ENCODE data around the gene KCNIP4. TPM values are rescaled to one million over a fixed set of nuclear protein-coding genes. Genes with fewer than 3 reads are reported as not detected.

KCNIP4 gene
- total RNA-seq, 1 donor from 2014 or later: not detected

GRCh38 chr4:21470535-21470934 lies 478.0 kb downstream of the KCNIP4 start:
- DNase-seq (ENCODE audit: low read depth in 2 of 2): no peak

GRCh38 chr4:21469438-21470300 lies 478.9 kb downstream of the KCNIP4 start:
- DNase-seq (ENCODE audit: low read depth in 2 of 2): peak in 1 of 2 donors; percentile 12

GRCh38 chr4:21467551-21467950 lies 481.0 kb downstream of the KCNIP4 start:
- DNase-seq (ENCODE audit: low read depth in 2 of 2): no peak

- no peak for DNase-seq (ENCODE audit: low read depth in 2 of 2)
Observed at GRCh38 chr4:21457086-21457840, 491.3 kb downstream of the KCNIP4 start.

- no peak for DNase-seq (ENCODE audit: low read depth in 2 of 2)
Observed at GRCh38 chr4:21454831-21455230, 493.7 kb downstream of the KCNIP4 start.

GRCh38 chr4:21454201-21454600 lies 494.4 kb downstream of the KCNIP4 start:
- DNase-seq (ENCODE audit: low read depth in 2 of 2): no peak

GRCh38 chr4:21452931-21453330 lies 495.6 kb downstream of the KCNIP4 start:
- no peak for DNase-seq (ENCODE audit: low read depth in 2 of 2)

GRCh38 chr4:21451032-21451431 lies 497.5 kb downstream of the KCNIP4 start:
- DNase-seq (ENCODE audit: low read depth in 2 of 2): no peak

GRCh38 chr4:21450331-21450730 lies 498.2 kb downstream of the KCNIP4 start:
- DNase-seq (ENCODE audit: low read depth in 2 of 2): no peak

- no peak for DNase-seq (ENCODE audit: low read depth in 2 of 2)
Observed at GRCh38 chr4:21447301-21448054, 501.1 kb downstream of the KCNIP4 start.

- no peak for DNase-seq (ENCODE audit: low read depth in 2 of 2)
Observed at GRCh38 chr4:21420166-21420565, 528.4 kb downstream of the KCNIP4 start.

- no peak for DNase-seq (ENCODE audit: low read depth in 2 of 2)
Observed at GRCh38 chr4:21415728-21416127, 532.8 kb downstream of the KCNIP4 start.

GRCh38 chr4:21413807-21414370 lies 534.7 kb downstream of the KCNIP4 start:
- no peak for DNase-seq (ENCODE audit: low read depth in 2 of 2)

- no peak for DNase-seq (ENCODE audit: low read depth in 2 of 2)
Observed at GRCh38 chr4:21411086-21411485, 537.5 kb downstream of the KCNIP4 start.

- no peak for DNase-seq (ENCODE audit: low read depth in 2 of 2)
Observed at GRCh38 chr4:21410372-21410771, 538.2 kb downstream of the KCNIP4 start.

- DNase-seq (ENCODE audit: low read depth in 2 of 2): no peak
Observed at GRCh38 chr4:21387683-21388082, 560.9 kb downstream of the KCNIP4 start.

GRCh38 chr4:21386166-21386780 lies 562.3 kb downstream of the KCNIP4 start:
- no peak for DNase-seq (ENCODE audit: low read depth in 2 of 2)

- no peak for DNase-seq (ENCODE audit: low read depth in 2 of 2)
Observed at GRCh38 chr4:21385706-21386105, 562.9 kb downstream of the KCNIP4 start.

GRCh38 chr4:21384609-21385008 lies 564.0 kb downstream of the KCNIP4 start:
- DNase-seq (ENCODE audit: low read depth in 2 of 2): no peak

- no peak for DNase-seq (ENCODE audit: low read depth in 2 of 2)
Observed at GRCh38 chr4:21380861-21381260, 567.7 kb downstream of the KCNIP4 start.

GRCh38 chr4:21377046-21377445 lies 571.5 kb downstream of the KCNIP4 start:
- no peak for DNase-seq (ENCODE audit: low read depth in 2 of 2)
